Measurements from ENCODE around the gene PATJ. TPM values are rescaled to one million over a fixed set of nuclear protein-coding genes. Genes with fewer than 3 reads are reported as not detected.

PATJ gene
- total RNA-seq, 1 donor from 2014 or later = 126 TPM

DNA sequence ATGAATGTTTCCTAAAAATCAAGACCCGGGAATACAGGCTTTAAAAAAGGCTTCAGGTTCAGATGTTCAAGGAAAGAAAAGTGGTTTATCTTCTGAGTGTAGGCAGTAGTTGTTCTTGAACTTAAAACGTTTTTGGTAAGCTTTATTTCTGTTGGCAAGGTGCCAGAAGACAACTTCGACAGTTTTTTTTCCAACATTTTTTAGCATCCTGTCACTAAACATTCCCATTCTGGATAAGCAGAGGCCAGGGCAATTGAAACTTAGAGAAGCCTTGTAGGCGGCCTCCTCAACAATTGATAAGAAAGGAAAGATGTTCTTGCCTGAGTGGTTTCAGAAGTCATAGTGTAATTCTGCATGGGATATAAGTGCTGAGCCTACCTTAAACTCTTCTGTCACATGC, 66.7 kb downstream of the PATJ start:
- no peaks in the 10 kb centered on the region for H3K27me3 Mint-ChIP-seq
- H3K36me3 Mint-ChIP-seq (ENCODE audit: insufficient read depth) = peaks cover 22% of the 10 kb centered on the region
- no peak for DNase-seq (ENCODE audit: low spot score, unreplicated experiment)
- H3K4me1 Mint-ChIP-seq (ENCODE audit: low read depth) = no peaks in the 10 kb centered on the region
- H3K4me3 Mint-ChIP-seq (ENCODE audit: low read depth) = no peak overlapping the region
- no peak overlapping the region for H3K27ac Mint-ChIP-seq
- TF ChIP-seq, protein P1, sequence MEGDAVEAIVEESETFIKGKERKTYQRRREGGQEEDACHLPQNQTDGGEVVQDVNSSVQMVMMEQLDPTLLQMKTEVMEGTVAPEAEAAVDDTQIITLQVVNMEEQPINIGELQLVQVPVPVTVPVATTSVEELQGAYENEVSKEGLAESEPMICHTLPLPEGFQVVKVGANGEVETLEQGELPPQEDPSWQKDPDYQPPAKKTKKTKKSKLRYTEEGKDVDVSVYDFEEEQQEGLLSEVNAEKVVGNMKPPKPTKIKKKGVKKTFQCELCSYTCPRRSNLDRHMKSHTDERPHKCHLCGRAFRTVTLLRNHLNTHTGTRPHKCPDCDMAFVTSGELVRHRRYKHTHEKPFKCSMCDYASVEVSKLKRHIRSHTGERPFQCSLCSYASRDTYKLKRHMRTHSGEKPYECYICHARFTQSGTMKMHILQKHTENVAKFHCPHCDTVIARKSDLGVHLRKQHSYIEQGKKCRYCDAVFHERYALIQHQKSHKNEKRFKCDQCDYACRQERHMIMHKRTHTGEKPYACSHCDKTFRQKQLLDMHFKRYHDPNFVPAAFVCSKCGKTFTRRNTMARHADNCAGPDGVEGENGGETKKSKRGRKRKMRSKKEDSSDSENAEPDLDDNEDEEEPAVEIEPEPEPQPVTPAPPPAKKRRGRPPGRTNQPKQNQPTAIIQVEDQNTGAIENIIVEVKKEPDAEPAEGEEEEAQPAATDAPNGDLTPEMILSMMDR (IDR thresholded peaks at IDR 0.05; ENCODE audit: unreplicated experiment) = no peak
- H3K9me3 Mint-ChIP-seq (ENCODE audit: low read depth) = no peaks in the 10 kb centered on the region

DNA sequence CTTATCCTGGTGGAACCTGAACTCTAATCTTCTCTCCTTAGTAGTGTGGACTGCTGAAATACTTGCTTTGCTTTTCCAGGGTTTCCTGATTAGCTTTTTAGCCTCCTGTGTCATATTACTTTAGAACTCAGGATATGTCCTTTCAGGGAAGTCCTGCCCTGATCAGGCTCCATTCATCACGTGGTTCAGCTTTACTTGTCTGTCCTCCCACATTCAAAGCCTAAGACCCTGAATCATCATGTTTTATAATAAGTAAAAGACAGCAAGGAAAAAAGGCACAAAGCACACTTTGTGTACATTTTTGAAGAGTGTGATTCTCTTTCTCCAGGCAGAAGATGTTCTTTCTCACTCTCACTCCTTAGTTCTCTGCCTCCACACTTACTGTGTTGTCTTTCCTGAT, 70.6 kb downstream of the PATJ start:
- peaks cover 2% of the 10 kb centered on the region for H3K4me1 Mint-ChIP-seq (ENCODE audit: low read depth)
- TF ChIP-seq, protein P1 (IDR thresholded peaks at IDR 0.05; ENCODE audit: unreplicated experiment) = no peak
- no peak overlapping the region for H3K27ac Mint-ChIP-seq
- no peaks in the 10 kb centered on the region for H3K9me3 Mint-ChIP-seq (ENCODE audit: low read depth)
- no peaks in the 10 kb centered on the region for H3K27me3 Mint-ChIP-seq
- no peak overlapping the region for H3K4me3 Mint-ChIP-seq (ENCODE audit: low read depth)
- DNase-seq (ENCODE audit: low spot score, unreplicated experiment) = no peak
- peaks cover 18% of the 10 kb centered on the region for H3K36me3 Mint-ChIP-seq (ENCODE audit: insufficient read depth)

DNA sequence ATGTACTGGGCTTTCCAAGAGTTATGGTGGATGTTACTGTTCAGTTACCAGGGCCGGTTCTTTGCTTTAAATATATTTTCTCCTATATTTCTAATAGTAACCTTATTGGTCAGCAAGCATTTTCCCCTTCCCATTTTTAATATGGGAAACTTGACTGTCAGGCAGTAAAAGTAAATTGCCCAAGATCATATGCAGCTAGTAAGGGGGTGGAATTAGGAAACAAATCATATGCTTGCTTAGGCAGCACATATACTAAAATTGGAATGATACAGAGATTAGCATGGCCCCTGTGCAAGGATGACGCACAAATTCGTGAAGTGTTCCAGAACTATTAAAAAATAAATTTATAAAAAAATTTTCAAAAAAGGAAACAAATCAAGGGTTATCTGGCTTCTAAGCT, 73.9 kb downstream of the PATJ start:
- H3K9me3 Mint-ChIP-seq (ENCODE audit: low read depth) = no peaks in the 10 kb centered on the region
- no peak overlapping the region for H3K4me3 Mint-ChIP-seq (ENCODE audit: low read depth)
- peaks cover 15% of the 10 kb centered on the region for H3K4me1 Mint-ChIP-seq (ENCODE audit: low read depth)

DNA sequence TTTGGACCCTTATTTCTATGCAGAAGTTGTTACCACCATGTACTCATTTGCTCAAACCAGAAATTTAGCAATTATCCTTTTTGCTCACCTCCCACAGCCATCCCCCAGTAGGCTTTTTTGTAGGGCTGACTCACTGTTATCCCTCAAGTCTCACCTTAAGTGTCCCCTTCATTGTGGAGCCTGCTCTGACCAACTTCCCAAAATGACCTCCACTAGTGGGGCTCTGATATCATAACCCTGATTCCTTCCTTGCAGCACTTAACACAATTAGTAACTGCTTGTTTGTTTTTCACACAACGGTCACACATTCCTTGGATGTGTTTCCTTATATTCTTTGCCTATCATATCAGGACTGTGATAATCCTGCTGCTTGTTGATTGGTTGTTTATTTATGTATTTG, 76.7 kb downstream of the PATJ start:
- peaks cover 15% of the 10 kb centered on the region for H3K4me1 Mint-ChIP-seq (ENCODE audit: low read depth)
- DNase-seq (ENCODE audit: low spot score, unreplicated experiment) = no peak
- peaks cover 43% of the 10 kb centered on the region for H3K36me3 Mint-ChIP-seq (ENCODE audit: insufficient read depth)
- H3K4me3 Mint-ChIP-seq (ENCODE audit: low read depth) = no peak overlapping the region
- H3K9me3 Mint-ChIP-seq (ENCODE audit: low read depth) = no peaks in the 10 kb centered on the region
- TF ChIP-seq, protein P1 (IDR thresholded peaks at IDR 0.05; ENCODE audit: unreplicated experiment) = no peak
- no peak overlapping the region for H3K27ac Mint-ChIP-seq
- H3K27me3 Mint-ChIP-seq = no peaks in the 10 kb centered on the region

More for the DNA sequence above, 73.9 kb downstream of the PATJ start:
- DNase-seq (ENCODE audit: low spot score, unreplicated experiment) = no peak
- Mint-ChIP-seq H3K27ac (no peak overlapping the region), H3K36me3 (ENCODE audit: insufficient read depth) (peaks cover 29% of the 10 kb centered on the region), H3K27me3 (no peaks in the 10 kb centered on the region)
- TF ChIP-seq, protein P1 (IDR thresholded peaks at IDR 0.05; ENCODE audit: unreplicated experiment) = no peak

DNA sequence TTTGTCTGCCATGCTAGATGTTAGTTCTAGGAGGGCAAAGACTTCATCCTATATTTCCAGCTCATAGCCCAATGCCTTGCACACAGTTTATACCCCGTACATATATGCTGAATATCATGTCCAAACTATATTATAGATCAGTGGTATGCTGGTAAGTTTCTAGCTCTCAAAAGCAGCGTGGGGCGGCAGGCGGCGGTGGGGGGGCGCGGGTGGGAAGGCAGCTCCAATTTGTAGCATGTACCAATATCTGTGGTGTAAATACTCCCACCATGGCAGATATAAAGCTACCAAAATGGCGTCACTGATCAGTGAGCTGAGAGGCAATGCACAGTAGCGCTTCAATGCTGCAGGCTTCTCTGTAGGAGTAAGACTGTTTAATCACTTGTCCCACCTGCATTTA, 77.1 kb downstream of the PATJ start:
- peaks cover 15% of the 10 kb centered on the region for H3K4me1 Mint-ChIP-seq (ENCODE audit: low read depth)
- H3K27me3 Mint-ChIP-seq = no peaks in the 10 kb centered on the region
- H3K4me3 Mint-ChIP-seq (ENCODE audit: low read depth) = no peak overlapping the region
- TF ChIP-seq, protein P1 (IDR thresholded peaks at IDR 0.05; ENCODE audit: unreplicated experiment) = no peak
- DNase-seq (ENCODE audit: low spot score, unreplicated experiment) = no peak
- H3K36me3 Mint-ChIP-seq (ENCODE audit: insufficient read depth) = peaks cover 44% of the 10 kb centered on the region
- H3K27ac Mint-ChIP-seq = no peak overlapping the region
- H3K9me3 Mint-ChIP-seq (ENCODE audit: low read depth) = no peaks in the 10 kb centered on the region
